ENCODE data around the gene NUCB1.
A peak's percentile ranks its signal among the peaks of the same experiment; 100 is the strongest.
"Not testable (repeated sequence)": the region's sequence is repeated elsewhere in the genome, so short reads cannot be mapped to it uniquely, and the experiment has no call there.

Gene NUCB1

DNA sequence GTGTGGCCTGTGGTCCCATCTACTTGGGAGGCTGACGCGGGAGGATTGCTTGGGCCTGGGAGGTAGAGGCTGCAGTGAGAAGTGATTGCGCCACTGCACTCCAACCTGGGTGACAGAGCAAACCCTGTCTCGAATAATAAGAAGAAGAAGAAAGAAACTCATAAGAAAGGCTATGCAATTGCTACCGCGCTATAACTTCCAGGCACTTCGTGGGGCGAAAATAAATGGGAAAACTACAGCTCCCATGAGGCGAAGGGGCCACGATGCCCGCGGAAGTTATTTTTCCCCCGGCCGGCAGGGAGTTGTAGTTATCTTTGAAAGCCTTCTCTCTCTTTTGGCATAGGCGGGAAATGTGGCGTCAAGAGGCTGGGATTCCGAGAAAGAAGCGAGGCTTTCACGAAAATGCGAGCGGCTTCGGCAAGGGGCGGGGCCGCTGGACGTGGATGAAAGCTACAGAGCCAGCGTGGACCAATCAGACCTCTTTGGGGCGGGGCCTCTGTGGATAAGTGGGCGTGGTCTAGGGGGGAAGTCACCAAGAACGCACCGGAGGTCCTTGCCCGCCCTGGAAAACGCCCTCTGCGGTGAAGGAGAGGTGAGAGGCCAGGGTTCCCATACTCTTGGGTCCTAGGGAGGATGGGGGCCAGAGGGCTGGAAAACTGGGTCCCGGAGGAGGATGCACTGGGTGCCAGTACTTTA lies at the start of gene NUCB1:
TSS of gene NUCB1 (plus strand) at position 532 of the 696 bp plus-strand sequence. CDS start 485 bp downstream, outside the sequence.
- DNase-seq (ENCODE audit: low read depth) = peak; percentile 95

DNA sequence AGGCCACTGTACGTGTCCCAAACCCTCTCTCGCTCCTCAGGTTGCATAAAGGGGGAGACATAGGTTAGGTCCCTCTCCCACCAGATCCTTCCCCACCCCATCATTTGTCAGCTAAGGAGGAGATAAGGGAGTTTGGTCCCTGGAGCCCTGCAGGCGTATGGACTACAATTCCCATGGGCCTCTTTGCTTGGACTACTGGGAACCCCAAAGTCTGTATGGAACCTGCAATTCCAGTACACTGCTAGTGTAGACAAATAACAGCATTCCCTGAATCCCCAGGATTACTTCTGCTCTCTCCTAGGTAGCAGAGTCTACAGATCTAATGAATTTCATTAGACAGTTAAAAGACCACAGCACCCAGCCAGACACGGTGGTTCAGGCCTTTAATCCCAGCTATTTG lies 47.8 kb upstream of the NUCB1 start:
- no peak for DNase-seq (ENCODE audit: low read depth)

DNA sequence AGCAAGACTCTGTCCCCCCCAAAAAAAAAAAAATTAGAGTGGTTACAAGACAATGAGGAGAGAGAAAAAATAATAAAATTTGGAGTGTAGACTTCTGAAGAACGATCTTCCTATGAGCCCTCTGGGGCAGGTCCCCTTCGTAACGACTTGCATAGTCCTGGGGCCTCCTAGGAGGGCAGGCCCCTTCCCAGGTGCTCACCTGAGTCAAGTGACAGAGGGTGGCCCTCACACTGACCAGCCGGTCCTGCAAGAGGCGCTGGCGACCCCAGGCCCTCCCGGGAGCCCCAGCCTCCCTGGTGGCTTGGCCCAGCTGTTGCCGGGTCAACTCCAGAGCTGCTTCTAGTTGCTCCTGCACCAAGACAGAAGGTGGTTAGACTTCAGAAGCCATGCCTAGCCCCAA lies 46.6 kb upstream of the NUCB1 start:
- DNase-seq (ENCODE audit: low read depth) = no peak

DNA sequence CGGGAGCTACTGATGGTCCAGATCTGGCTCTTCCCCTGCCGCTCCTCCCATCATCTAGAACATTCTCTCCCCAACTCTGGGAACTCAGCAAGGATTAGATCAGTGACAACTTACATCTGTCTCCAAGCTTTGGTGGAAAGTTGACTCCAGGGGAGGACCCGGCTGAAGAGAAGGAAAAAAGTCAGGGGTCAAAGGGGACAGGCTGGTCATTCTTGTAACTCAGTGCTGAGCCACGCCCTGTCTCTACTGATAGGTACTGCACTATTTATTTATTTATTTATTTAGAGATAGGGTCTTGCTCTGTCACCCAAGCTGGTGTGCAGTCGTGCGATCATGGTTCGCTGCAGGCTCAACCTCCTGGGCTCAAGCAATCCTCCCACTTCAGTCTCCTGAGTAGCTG lies 46.0 kb upstream of the NUCB1 start:
- DNase-seq (ENCODE audit: low read depth) = no peak

GRCh38 chr19:48856921-48857320 lies 43.2 kb upstream of the NUCB1 start:
- no peak for DNase-seq (ENCODE audit: low read depth)

GRCh38 chr19:48858984-48859710 lies 41.0 kb upstream of the NUCB1 start:
- peak; percentile 64 for DNase-seq (ENCODE audit: low read depth)

DNA sequence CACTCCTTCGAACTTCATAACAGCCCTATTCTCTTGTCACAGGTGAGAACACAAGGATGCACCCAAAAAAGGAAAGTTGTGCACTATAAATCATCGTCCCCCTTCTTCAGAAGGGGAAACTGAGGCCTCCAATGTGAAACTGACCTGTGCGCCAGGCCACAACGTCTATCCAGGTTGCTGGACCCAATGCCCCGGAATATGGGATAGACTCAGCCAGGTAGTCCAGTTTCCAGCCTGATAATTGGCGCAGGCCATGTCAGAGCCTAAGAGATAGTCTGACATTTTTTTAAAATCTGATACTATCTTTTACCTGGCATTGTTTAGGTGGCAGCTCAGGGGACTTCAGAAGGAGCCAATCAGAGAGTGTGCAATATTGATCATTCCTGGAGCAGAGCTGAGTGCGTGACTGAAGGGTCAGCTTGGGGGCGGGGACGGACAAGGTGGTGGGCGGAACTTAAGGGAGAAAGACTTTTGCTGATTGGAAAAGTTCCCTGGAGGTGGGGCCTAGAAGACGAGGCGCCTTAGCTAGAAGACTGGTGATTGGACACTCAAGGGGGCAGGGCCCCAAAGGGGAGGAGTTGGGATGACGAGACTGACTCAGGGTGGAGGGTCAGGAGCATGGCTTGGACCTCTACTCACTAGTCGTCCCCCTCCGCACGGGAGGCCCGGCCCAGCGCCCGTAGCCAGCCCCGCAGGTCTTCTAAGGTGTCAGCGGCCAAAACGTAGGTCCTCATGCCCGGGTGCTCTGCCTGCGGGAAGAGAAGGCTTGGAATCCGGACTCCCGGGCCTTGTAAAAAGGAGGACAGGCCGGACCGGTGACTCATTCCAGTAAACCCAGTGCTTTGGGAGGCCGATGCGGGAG lies 40.2 kb upstream of the NUCB1 start:
- DNase-seq (ENCODE audit: low read depth) = no peak

DNA sequence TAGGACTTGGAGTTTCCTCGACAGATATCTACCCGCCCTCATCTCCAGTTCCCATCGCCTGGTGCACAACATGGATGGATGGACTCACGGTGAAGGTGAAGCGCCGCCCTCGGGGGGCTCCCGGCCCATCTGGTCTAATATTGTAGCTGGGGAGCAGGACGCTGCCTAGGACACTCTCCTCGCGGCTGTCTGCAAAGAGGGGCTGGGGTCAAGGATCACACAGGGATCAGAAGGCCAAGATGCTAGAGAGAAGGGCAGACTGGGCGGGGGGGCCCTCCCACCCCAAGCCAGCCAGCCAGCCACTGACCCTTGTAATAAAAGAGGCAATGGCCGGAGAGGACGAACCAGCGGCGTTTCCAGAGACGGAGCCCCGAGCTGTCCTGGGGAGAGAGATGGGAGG lies 38.8 kb upstream of the NUCB1 start:
- DNase-seq (ENCODE audit: low read depth) = no peak

GRCh38 chr19:48862827-48863226 lies 37.3 kb upstream of the NUCB1 start:
- no peak for DNase-seq (ENCODE audit: low read depth)

DNA sequence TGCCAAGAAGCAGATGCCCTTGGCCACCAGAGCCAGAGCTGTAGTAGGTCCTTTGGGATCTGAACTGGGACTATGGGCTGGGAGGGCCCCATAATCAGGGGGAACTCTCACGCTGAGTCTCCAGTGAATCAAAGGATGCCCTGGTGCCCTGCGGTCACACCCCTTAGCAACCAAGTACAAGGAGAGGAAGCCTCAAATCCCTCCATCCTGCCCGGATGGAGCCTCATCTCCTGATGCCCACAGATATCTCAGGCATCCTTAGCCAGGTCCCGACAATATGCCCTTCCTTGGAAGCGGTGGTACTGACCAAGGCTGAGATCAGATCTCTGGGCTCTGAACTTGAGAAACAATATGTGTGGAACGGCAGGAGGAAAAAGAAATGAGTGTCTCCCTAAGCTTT lies 33.4 kb upstream of the NUCB1 start:
- no peak for DNase-seq (ENCODE audit: low read depth)

DNA sequence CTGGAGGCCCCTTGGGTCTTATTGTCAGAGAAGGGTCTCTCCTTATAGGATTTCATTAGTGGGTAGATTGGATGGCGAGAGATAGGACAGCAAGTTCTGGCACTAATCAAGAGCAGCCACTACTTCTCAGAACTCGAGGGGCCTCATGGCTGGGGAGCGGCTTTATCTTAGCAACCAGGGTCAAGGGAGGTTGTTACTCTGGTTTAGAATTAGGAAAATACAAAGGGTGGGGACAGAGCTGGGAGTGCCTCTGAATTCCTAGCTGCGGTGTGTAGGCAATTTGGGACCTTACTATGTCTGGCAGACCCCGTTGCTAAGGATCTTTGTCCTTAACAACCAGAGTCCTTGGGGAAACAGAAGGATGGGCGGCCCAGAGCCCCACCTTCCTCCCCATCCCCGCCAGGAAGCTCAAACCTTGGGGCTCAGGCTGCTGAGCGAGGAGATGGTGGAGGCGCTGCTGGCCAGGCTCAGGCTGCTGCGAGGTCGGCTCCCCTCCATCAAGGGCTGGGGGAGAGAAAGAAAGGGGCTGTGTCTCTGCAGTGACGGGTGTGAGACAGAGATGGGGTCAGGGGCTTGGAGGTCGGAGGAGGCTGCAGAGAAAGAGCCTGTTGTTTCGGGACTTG lies 32.9 kb upstream of the NUCB1 start:
- no peak for DNase-seq (ENCODE audit: low read depth)

DNA sequence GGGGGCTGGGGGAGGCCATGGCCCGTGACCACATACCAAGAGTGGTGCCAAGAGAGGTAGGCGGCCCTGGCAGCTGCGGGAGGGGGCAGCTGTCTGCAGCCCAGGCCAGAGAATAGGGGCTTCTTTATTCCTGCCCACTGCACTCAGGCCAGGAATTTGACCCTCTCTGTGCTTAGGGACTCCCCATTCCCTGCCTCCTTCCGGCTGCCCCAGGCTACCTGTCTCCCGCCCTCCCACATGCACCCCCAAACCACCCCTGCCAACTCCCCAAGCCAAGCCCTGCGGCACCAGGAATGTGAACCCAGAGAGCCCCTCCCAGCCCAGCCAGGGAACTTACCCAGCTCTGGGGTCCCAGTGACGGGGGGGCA lies 32.4 kb upstream of the NUCB1 start:
- no peak for DNase-seq (ENCODE audit: low read depth)

GRCh38 chr19:48868114-48868886 lies 31.8 kb upstream of the NUCB1 start, which contains the start of gene PLEKHA4:
Gene PLEKHA4, minus strand, starts transcription at chr19:48868617. Its CDS starts 997 bp downstream, at chr19:48867620.
- no peak for DNase-seq (ENCODE audit: low read depth)

DNA sequence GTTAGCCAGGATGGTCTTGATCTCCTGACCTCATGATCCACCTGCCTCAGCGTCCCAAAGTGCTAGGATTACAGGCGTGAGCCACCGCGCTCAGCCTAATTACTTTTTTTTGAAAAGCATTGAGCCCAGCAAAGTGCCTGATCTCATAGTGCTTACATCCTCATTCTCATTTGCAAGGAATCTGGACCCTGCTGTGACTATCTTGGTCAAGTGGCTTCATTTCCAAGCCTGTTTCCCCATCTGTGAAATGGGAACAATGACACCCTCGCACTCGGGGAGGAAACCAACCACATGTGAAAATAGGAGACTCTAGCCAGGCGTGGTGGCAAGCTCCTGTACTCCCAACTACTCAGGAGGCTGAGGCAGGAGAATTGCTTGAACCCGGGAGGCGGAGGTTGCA lies 30.1 kb upstream of the NUCB1 start:
- DNase-seq (ENCODE audit: low read depth) = no peak

GRCh38 chr19:48871471-48872181 lies 28.5 kb upstream of the NUCB1 start:
- not testable (repeated sequence) for DNase-seq (ENCODE audit: low read depth)

- DNase-seq (ENCODE audit: low read depth) = peak; percentile 97
Measured at GRCh38 chr19:48872182-48872883, 27.8 kb upstream of the NUCB1 start, which contains the start of gene PPP1R15A. Gene PPP1R15A, plus strand, starts transcription at chr19:48872421. Its CDS starts 813 bp downstream, at chr19:48873234.

- DNase-seq (ENCODE audit: low read depth) = peak; percentile 49
Measured at GRCh38 chr19:48872884-48873475, 27.1 kb upstream of the NUCB1 start.

GRCh38 chr19:48873476-48874302 lies 26.4 kb upstream of the NUCB1 start:
- no peak for DNase-seq (ENCODE audit: low read depth)

All from stimulated activated CD8-positive, alpha-beta memory T cell treated with anti-CD3 and anti-CD28 coated beads, Interleukin-12 subunit alpha, Interleukin-12 subunit beta, amount 100 ng/mL, for 4 hours (primary cell).